Neuronal stem cell (in vitro differentiated cells): ENCODE measurements around the gene SHISA6.

ENCODE experiments used
- DNase-seq: peaks from one replicate; pipeline ENCODE4 v3.0.0-alpha.2; 2013; ENCODE audit warnings: low spot score
- H2AFZ ChIP-seq: one replicate; pipeline ENCODE4 v1.6.1; 2013; ENCODE audit warnings: mild to moderate bottlenecking, low read length, inconsistent platforms
- H2AK5ac ChIP-seq: 2 replicates; pipeline ENCODE4 v1.6.1; 2013; ENCODE audit warnings: low read depth, mild to moderate bottlenecking, inconsistent platforms, low read length, moderate library complexity, mixed read lengths
- H2BK120ac ChIP-seq: 2 replicates; pipeline ENCODE4 v1.6.1; 2013; ENCODE audit warnings: low read depth, mild to moderate bottlenecking, inconsistent platforms, low read length, moderate library complexity, mixed read lengths
- H2BK12ac ChIP-seq: one replicate; pipeline ENCODE4 v1.6.1; 2013; ENCODE audit warnings: low read length, inconsistent platforms
- H2BK15ac ChIP-seq: 2 replicates; pipeline ENCODE4 v1.6.1; 2013; ENCODE audit warnings: mild to moderate bottlenecking, low read length, inconsistent platforms, mixed read lengths
- H2BK5ac ChIP-seq: one replicate; pipeline ENCODE4 v1.6.1; 2013; ENCODE audit warnings: inconsistent platforms, mild to moderate bottlenecking, low read length, moderate library complexity
- H3K14ac ChIP-seq: one replicate; pipeline ENCODE4 v1.6.1; 2013; ENCODE audit warnings: low read length, inconsistent platforms
- H3K18ac ChIP-seq: 2 replicates; pipeline ENCODE4 v1.6.1; 2013; ENCODE audit warnings: low read length, inconsistent platforms
- H3K23ac ChIP-seq: 2 replicates; pipeline ENCODE4 v1.6.1; 2013; ENCODE audit warnings: low read depth, mild to moderate bottlenecking, mixed read lengths, low read length, inconsistent platforms; ENCODE audit not compliant: poor library complexity
- H3K27ac ChIP-seq: replicated peaks from 3 replicates; pipeline ENCODE4 v1.5.1; 2013; ENCODE audit warnings: low read length, inconsistent platforms
- H3K27me3 ChIP-seq, 3 experiments: 2 replicates each; pipeline ENCODE4 v1.6.1; 2013; ENCODE audit warnings: low read length in 3 of 3, mild to moderate bottlenecking in 2 of 3, inconsistent platforms in 1 of 3, low read depth in 1 of 3, mixed read lengths in 1 of 3, moderate library complexity in 1 of 3; ENCODE audit not compliant: control insufficient read depth in 3 of 3, insufficient read depth in 3 of 3
- H3K36me3 ChIP-seq, 2 donors: replicated peaks in 1 of 2; 2 replicates each; pipeline ENCODE4 v1.6.1; 2013; ENCODE audit warnings: low read length in 2 of 2; ENCODE audit not compliant: control insufficient read depth in 2 of 2, insufficient read depth in 2 of 2
- H3K4ac ChIP-seq: 2 replicates; pipeline ENCODE4 v1.6.1; 2013; ENCODE audit warnings: inconsistent platforms, mild to moderate bottlenecking, low read length, moderate library complexity
- H3K4me1 ChIP-seq, 2 donors: 1 replicate in 1 of 2; 2 replicates in 1 of 2; pipeline ENCODE4 v1.6.1; 2013; ENCODE audit warnings: low read length in 2 of 2, low read depth in 1 of 2; ENCODE audit not compliant: control insufficient read depth in 2 of 2, insufficient read depth in 1 of 2
- H3K4me2 ChIP-seq: one replicate; pipeline ENCODE4 v1.6.1; 2013; ENCODE audit warnings: mild to moderate bottlenecking, low read length, inconsistent platforms; ENCODE audit not compliant: insufficient read depth, poor library complexity, severe bottlenecking
- H3K4me3 ChIP-seq, 2 donors: 2 replicates each; pipeline ENCODE4 v1.5.1; 2013; ENCODE audit warnings: low read length in 2 of 2, mild to moderate bottlenecking in 2 of 2, inconsistent platforms in 1 of 2, moderate library complexity in 1 of 2
- H3K79me1 ChIP-seq: one replicate; pipeline ENCODE4 v1.6.1; 2013; ENCODE audit warnings: low read depth, mild to moderate bottlenecking, inconsistent platforms, low read length, moderate library complexity
- H3K9ac ChIP-seq: one replicate; pipeline ENCODE4 v1.6.1; 2013; ENCODE audit warnings: mild to moderate bottlenecking, low read depth, low read length, inconsistent platforms; ENCODE audit not compliant: poor library complexity
- H3K9me3 ChIP-seq, 2 donors: replicated peaks in 1 of 2; 2 replicates each; pipeline versions ENCODE3 to v1.6.1; 2013; ENCODE audit warnings: low read length in 2 of 2, mild to moderate bottlenecking in 2 of 2, inconsistent platforms in 1 of 2, low read depth in 1 of 2, mixed read lengths in 1 of 2, moderate library complexity in 1 of 2; ENCODE audit not compliant: control insufficient read depth in 2 of 2, insufficient read depth in 1 of 2
- H4K8ac ChIP-seq: one replicate; pipeline ENCODE4 v1.6.1; 2013; ENCODE audit warnings: low read depth, mild to moderate bottlenecking, inconsistent platforms, low read length, moderate library complexity
- H4K91ac ChIP-seq: one replicate; pipeline ENCODE4 v1.6.1; 2013; ENCODE audit warnings: low read length, low read depth, mild to moderate bottlenecking, inconsistent platforms; ENCODE audit not compliant: poor library complexity
- WGBS, 2 donors: extraction: QIAGEN DNeasy Blood & Tissue Kit; methylation state at CpG; one replicate each; pipeline ENCODE4 v1.1.7; 2013; ENCODE audit warnings: missing lambda C conversion rate in 2 of 2, mixed read lengths in 1 of 2; ENCODE audit not compliant: insufficient read length in 2 of 2, insufficient replicate concordance in 1 of 2; ENCODE audit errors: extremely low coverage in 2 of 2; 5-methylcytosine and 5-hydroxymethylcytosine counted together

The SHISA6 gene

DNA sequence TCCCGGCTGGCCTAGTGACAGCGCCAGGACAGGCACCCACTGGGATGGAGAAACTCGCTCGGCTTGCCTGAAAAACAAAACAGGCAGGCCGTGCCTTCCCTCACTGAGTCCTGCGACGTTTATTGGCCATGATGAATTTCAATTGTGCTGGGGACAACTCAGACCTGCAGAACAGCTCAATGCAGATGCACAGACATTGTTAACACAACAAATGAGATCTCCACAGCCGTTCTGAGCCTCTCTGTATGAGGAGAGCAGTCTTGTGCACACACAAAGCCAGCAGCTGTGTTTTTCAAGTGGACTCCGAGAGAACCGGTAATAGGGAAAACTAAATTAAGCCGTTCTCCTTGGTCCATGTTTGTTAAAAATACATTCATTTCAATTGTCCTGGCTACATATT lies 15.9 kb downstream of the SHISA6 start:
- Histone ChIP-seq H3K23ac (no peak overlapping the region), H3K79me1 (no peaks in the 10 kb centered on the region), H4K91ac (no peak overlapping the region), H2BK120ac (no peak overlapping the region), H2BK5ac (no peak overlapping the region), H2AK5ac (no peak overlapping the region), H2AFZ (no peak overlapping the region), H3K4me1 (peaks cover 0 to 2% of the 10 kb centered on the region in 2 donors), H2BK12ac (no peak overlapping the region), H3K36me3 (no peaks in the 10 kb centered on the region), H3K14ac (no peak overlapping the region), H3K9me3 (no peaks in the 10 kb centered on the region), H3K4me3 (no peak overlapping the region), H3K4me2 (no peak overlapping the region), H3K27ac (peak overlapping the region; percentile 33), H3K9ac (no peak overlapping the region), H3K18ac (no peak overlapping the region), H2BK15ac (no peak overlapping the region), H3K27me3 (no peaks in the 10 kb centered on the region), H3K4ac (no peak overlapping the region), H4K8ac (no peak overlapping the region)
- DNase-seq: peak; percentile 15
- WGBS, 2 donors: no CpG with 5 or more reads among the region's 11 CpGs

DNA sequence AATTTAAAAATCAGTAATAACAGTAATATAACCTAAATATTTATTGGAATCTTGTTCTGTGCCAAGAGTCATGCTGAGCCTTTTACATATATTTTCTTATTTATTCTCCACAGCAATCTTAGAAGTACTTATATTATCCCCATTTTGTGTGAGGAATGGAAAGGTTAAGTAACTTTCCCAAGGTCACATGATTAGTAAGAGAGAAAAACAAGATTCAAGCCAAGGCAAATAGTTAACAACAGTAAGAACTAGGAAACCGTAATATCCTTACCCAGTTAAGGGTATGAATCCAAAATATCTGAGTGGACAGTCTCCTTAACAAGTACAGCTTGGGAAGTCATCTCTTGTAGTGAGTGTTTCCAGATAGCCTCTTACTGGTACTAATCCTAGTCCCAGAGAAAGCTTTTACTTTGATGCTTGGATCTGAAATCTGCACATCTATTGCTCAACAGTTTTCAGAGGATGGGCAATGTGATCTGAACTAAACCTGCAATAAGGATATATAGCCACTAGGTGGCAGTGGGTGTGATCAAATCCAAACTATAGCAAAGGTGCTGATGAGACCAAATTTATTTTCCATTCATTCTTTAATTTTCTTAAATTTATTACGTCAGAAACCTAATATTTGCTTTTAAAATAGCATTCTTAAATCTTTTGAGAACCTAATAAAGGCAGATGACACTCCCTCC lies 23.3 kb downstream of the SHISA6 start:
- Histone ChIP-seq H3K79me1 (no peaks in the 10 kb centered on the region), H3K4me2 (no peak overlapping the region), H3K27ac (no peak overlapping the region), H3K14ac (no peak overlapping the region), H2BK12ac (no peak overlapping the region), H3K9me3 (peaks cover 5 to 12% of the 10 kb centered on the region in 2 donors), H2BK120ac (no peak overlapping the region), H3K27me3 (no peaks in the 10 kb centered on the region), H4K91ac (no peak overlapping the region), H3K4me1 (no peaks in the 10 kb centered on the region), H2BK5ac (no peak overlapping the region), H2AFZ (no peak overlapping the region), H3K9ac (no peak overlapping the region), H2AK5ac (no peak overlapping the region), H2BK15ac (no peak overlapping the region), H3K36me3 (peaks cover 0 to 3% of the 10 kb centered on the region in 2 donors), H4K8ac (no peak overlapping the region), H3K4me3 (no peak overlapping the region), H3K18ac (no peak overlapping the region), H3K4ac (no peak overlapping the region), H3K23ac (no peak overlapping the region)
- DNase-seq: no peak
- 100% methylated on average over 1 of the region's 2 CpGs; no CpG with 5 or more reads in 1 of the 2 donors for WGBS, 2 donors

DNA sequence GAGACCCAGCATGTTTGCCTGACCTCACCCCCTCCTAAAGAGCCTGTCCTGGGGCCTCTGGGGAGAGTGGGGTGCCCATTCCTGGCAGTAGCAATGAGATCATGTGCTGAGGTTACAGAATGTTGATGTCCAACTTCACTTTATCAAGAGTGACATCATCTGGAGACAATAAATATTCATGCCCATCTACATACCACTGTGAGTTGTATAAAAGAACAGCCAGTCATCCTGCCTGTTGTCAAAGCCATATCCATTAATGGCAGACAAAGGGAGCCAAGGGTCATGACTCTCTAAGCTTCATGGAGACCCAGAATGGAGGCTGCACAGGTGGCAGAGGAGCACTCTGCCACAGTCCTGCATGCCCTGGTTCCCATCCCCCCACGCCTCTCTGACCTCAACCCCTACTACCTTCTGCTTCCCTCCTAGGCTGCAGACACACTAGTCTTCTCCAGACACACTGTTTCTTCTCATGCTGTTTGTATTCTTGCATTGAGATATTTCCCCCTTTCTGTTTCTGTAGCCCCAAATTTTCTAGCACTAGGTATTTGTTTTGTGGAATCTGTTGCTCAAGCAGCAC lies 27.1 kb downstream of the SHISA6 start:
- no peak for DNase-seq
- H2BK15ac ChIP-seq: no peak overlapping the region
- WGBS, 2 donors: no CpG with 5 or more reads among the region's 1 CpG

DNA sequence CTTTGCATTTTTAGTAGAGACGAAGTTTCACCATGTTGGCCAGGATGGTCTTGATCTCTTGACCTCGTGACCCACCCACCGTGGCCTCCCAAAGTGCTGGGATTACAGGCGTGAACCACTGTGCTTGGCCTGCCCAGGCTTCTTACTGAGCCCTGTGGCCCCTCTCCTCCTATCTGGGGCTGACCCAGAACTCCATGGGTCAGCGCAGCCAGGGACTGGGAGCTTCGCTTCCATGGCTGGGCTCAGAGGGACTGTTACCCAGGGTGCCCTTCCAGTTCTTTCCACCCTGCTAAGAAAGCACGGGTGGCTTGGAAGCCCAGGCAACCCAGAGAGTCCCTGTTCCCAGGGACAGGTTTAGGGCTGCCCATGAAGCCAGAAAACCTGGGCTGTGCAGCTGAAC lies 28.2 kb downstream of the SHISA6 start:
- no CpG with 5 or more reads among the region's 7 CpGs for WGBS, 2 donors
- Histone ChIP-seq H3K4me3 (no peak overlapping the region), H3K9me3 (peaks cover 2 to 3% of the 10 kb centered on the region in 2 donors), H3K27me3 (no peaks in the 10 kb centered on the region), H2BK12ac (no peak overlapping the region), H3K4me2 (no peak overlapping the region), H2BK120ac (no peak overlapping the region), H3K14ac (no peak overlapping the region), H3K18ac (no peak overlapping the region), H3K79me1 (no peaks in the 10 kb centered on the region), H3K4ac (no peak overlapping the region), H3K23ac (no peak overlapping the region), H4K8ac (no peak overlapping the region), H2AK5ac (no peak overlapping the region), H2AFZ (no peak overlapping the region), H4K91ac (no peak overlapping the region), H2BK5ac (no peak overlapping the region), H3K36me3 (no peaks in the 10 kb centered on the region), H3K4me1 (no peaks in the 10 kb centered on the region), H3K9ac (no peak overlapping the region), H3K27ac (no peak overlapping the region), H2BK15ac (no peak overlapping the region)
- no peak for DNase-seq

More for the DNA sequence above, 27.1 kb downstream of the SHISA6 start:
- Histone ChIP-seq H3K4me2 (no peak overlapping the region), H4K91ac (no peak overlapping the region), H2BK120ac (no peak overlapping the region), H3K27me3 (no peaks in the 10 kb centered on the region), H2AFZ (no peak overlapping the region), H2BK12ac (no peak overlapping the region), H2BK5ac (no peak overlapping the region), H3K4me3 (no peak overlapping the region), H3K79me1 (no peaks in the 10 kb centered on the region), H3K4me1 (no peaks in the 10 kb centered on the region), H2AK5ac (no peak overlapping the region), H3K9ac (no peak overlapping the region), H3K4ac (no peak overlapping the region), H3K27ac (no peak overlapping the region), H3K18ac (no peak overlapping the region), H3K14ac (no peak overlapping the region), H4K8ac (no peak overlapping the region), H3K9me3 (peaks cover 5 to 7% of the 10 kb centered on the region in 2 donors), H3K36me3 (peaks cover 0 to 3% of the 10 kb centered on the region in 2 donors), H3K23ac (no peak overlapping the region)
